HTERT RPE-1 (cell line): ENCODE data around the gene PMEPA1.

ENCODE experiments used
- in situ Hi-C: fragments of 300-500 bp; cut with MboI; formaldehyde crosslinking; loops from 4 replicates; pipeline ENCODE4 v1.14.3; 2020; ENCODE audit warnings: low sequenced_read_pairs

The PMEPA1 gene

GRCh38 chr20:57625978-57626377 lies 83.8 kb downstream of the PMEPA1 start:
- in situ Hi-C loops: no loop called here

GRCh38 chr20:57625181-57625958 lies 84.4 kb downstream of the PMEPA1 start:
- in situ Hi-C loops: no loop called here

- in situ Hi-C loops: no loop called here
Measured at GRCh38 chr20:57624124-57624523, 85.7 kb downstream of the PMEPA1 start.

GRCh38 chr20:57622579-57623381 lies 87.0 kb downstream of the PMEPA1 start:
- in situ Hi-C loops: no loop called here

GRCh38 chr20:57622201-57622570 lies 87.6 kb downstream of the PMEPA1 start:
- in situ Hi-C loops: no loop called here

GRCh38 chr20:57621421-57622200 lies 88.2 kb downstream of the PMEPA1 start:
- in situ Hi-C loops: no loop called here

- in situ Hi-C loops: no loop called here
Measured at GRCh38 chr20:57620999-57621398, 88.8 kb downstream of the PMEPA1 start.

GRCh38 chr20:57620274-57620990 lies 89.4 kb downstream of the PMEPA1 start, which contains the start of gene ZBP1:
Gene ZBP1 (minus strand): TSS chr20:57620426. CDS start chr20:57620295, 131 bp downstream.
- in situ Hi-C loops: no loop called here

GRCh38 chr20:57619051-57619831 lies 90.6 kb downstream of the PMEPA1 start:
- in situ Hi-C loops: no loop called here

- in situ Hi-C loops: no loop called here
Measured at GRCh38 chr20:57618764-57619050, 91.1 kb downstream of the PMEPA1 start.

- in situ Hi-C loops: no loop called here
Measured at GRCh38 chr20:57618091-57618763, 91.6 kb downstream of the PMEPA1 start.

GRCh38 chr20:57617079-57617795 lies 92.6 kb downstream of the PMEPA1 start:
- in situ Hi-C loops: no loop called here

- in situ Hi-C loops: no loop called here
Measured at GRCh38 chr20:57616143-57616951, 93.5 kb downstream of the PMEPA1 start.

GRCh38 chr20:57615445-57615811 lies 94.4 kb downstream of the PMEPA1 start:
- in situ Hi-C loops: no loop called here

- in situ Hi-C loops: no loop called here
Measured at GRCh38 chr20:57614490-57615444, 95.0 kb downstream of the PMEPA1 start.

GRCh38 chr20:57613481-57613921 lies 96.3 kb downstream of the PMEPA1 start:
- in situ Hi-C loops: no loop called here

GRCh38 chr20:57612916-57613315 lies 96.9 kb downstream of the PMEPA1 start:
- in situ Hi-C loops: no loop called here
